ENCODE data around the gene PRIMA1.

GRCh38 chr14:93748208-93749075 lies 39.8 kb downstream of the PRIMA1 start:
- no peak for TF ChIP-seq POLR2AphosphoS5 (IDR thresholded peaks at IDR 0.05; ENCODE audit: control insufficient read depth, insufficient read depth, low read depth, low read length)
- TF ChIP-seq MYC (IDR thresholded peaks at IDR 0.05; ENCODE audit: low read depth, low read length), result no peak
- no peak for TF ChIP-seq MYC (CRISPR knock-in tag; IDR thresholded peaks at IDR 0.05; ENCODE audit: borderline replicate concordance, low read depth)
- TF ChIP-seq AFF4 (CRISPR knock-in tag; IDR thresholded peaks at IDR 0.05), result no peak
- no peak for TF ChIP-seq CBX3 (IDR thresholded peaks at IDR 0.05; ENCODE audit: borderline replicate concordance in 1 of 2, low read length in 2 of 2)
- TF ChIP-seq NR2C2 (CRISPR knock-in tag; IDR thresholded peaks at IDR 0.05), result no peak
- TF ChIP-seq NR2C2 (tag; IDR thresholded peaks at IDR 0.05), result no peak
- no peak for TF ChIP-seq NFE2 (IDR thresholded peaks at IDR 0.05; ENCODE audit: low read depth)
- no peak for TF ChIP-seq ZNF274 (IDR thresholded peaks at IDR 0.05; ENCODE audit: borderline replicate concordance, low read depth, low read length)
- TF ChIP-seq, protein P1, sequence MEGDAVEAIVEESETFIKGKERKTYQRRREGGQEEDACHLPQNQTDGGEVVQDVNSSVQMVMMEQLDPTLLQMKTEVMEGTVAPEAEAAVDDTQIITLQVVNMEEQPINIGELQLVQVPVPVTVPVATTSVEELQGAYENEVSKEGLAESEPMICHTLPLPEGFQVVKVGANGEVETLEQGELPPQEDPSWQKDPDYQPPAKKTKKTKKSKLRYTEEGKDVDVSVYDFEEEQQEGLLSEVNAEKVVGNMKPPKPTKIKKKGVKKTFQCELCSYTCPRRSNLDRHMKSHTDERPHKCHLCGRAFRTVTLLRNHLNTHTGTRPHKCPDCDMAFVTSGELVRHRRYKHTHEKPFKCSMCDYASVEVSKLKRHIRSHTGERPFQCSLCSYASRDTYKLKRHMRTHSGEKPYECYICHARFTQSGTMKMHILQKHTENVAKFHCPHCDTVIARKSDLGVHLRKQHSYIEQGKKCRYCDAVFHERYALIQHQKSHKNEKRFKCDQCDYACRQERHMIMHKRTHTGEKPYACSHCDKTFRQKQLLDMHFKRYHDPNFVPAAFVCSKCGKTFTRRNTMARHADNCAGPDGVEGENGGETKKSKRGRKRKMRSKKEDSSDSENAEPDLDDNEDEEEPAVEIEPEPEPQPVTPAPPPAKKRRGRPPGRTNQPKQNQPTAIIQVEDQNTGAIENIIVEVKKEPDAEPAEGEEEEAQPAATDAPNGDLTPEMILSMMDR (IDR thresholded peaks at IDR 0.05 in 2 of 3, conservative IDR thresholded peaks at IDR 0.05 in 1 of 3; ENCODE audit: insufficient read depth in 2 of 3, low read depth in 1 of 3, low read length in 3 of 3), result no peak
- no peak for TF ChIP-seq SMARCA5 (IDR thresholded peaks at IDR 0.05)
- TF ChIP-seq E2F8 (IDR thresholded peaks at IDR 0.05; ENCODE audit: low read depth, partially characterized antibody), result no peak
- no peak for TF ChIP-seq ZNF398 (CRISPR knock-in tag; IDR thresholded peaks at IDR 0.05)
- no peak for TF ChIP-seq ZC3H11A (IDR thresholded peaks at IDR 0.05; ENCODE audit: low read depth, low read length)
- no peak for TF ChIP-seq CHD2 (IDR thresholded peaks at IDR 0.05; ENCODE audit: low read depth, low read length)
- no peak for TF ChIP-seq NR4A1 (CRISPR knock-in tag; IDR thresholded peaks at IDR 0.05)
- TF ChIP-seq NR4A1 (tag; IDR thresholded peaks at IDR 0.05), result no peak
